Activated T-cell treated with anti-CD3 and anti-CD28 coated beads, Interleukin-2, amount 50 U/mL, for 24 hours (primary cell): Measurements from ENCODE around the gene NFKB1.

Experiments used
- DNase-seq: peaks from one replicate; pipeline ENCODE4 v3.0.0-alpha.2; 2020
- H3K27ac Mint-ChIP-seq: 2 replicates; pipeline ENCODE4 v1.8.0; 2020; ENCODE audit warnings: mild to moderate bottlenecking, mixed read lengths
- H3K27me3 Mint-ChIP-seq: 2 replicates; pipeline ENCODE4 v1.8.0; 2020; ENCODE audit warnings: mixed read lengths
- H3K36me3 Mint-ChIP-seq: 2 replicates; pipeline ENCODE4 v1.8.0; 2020; ENCODE audit warnings: low read depth, mixed read lengths
- H3K4me1 Mint-ChIP-seq: 2 replicates; pipeline ENCODE4 v1.8.0; 2020; ENCODE audit warnings: low read depth, mixed read lengths
- H3K4me3 Mint-ChIP-seq: 2 replicates; pipeline ENCODE4 v1.8.0; 2020; ENCODE audit warnings: mild to moderate bottlenecking, moderate library complexity, mixed read lengths
- H3K9me3 Mint-ChIP-seq: 2 replicates; pipeline ENCODE4 v1.8.0; 2020; ENCODE audit warnings: mixed read lengths

NFKB1 gene

GRCh38 chr4:102511830-102512605 lies 10.9 kb downstream of the NFKB1 start:
- Mint-ChIP-seq H3K27me3 (no peaks in the 10 kb centered on the region), H3K36me3 (peaks cover 89% of the 10 kb centered on the region), H3K9me3 (peaks cover 8% of the 10 kb centered on the region), H3K4me1 (peaks cover 84% of the 10 kb centered on the region), H3K4me3 (no peak overlapping the region), H3K27ac (peak overlapping the region; percentile 37)
- DNase-seq, result no peak

GRCh38 chr4:102514298-102514964 lies 13.3 kb downstream of the NFKB1 start:
- no peak overlapping the region for H3K4me3 Mint-ChIP-seq
- DNase-seq, result no peak
- peak overlapping the region; percentile 81 for H3K27ac Mint-ChIP-seq
- peaks cover 83% of the 10 kb centered on the region for H3K36me3 Mint-ChIP-seq
- H3K4me1 Mint-ChIP-seq, result peaks cover 82% of the 10 kb centered on the region
- H3K9me3 Mint-ChIP-seq, result peaks cover 8% of the 10 kb centered on the region
- H3K27me3 Mint-ChIP-seq, result no peaks in the 10 kb centered on the region

- no peaks in the 10 kb centered on the region for H3K27me3 Mint-ChIP-seq
- peaks cover 68% of the 10 kb centered on the region for H3K36me3 Mint-ChIP-seq
- no peak for DNase-seq
- peak overlapping the region; percentile 13 for H3K4me3 Mint-ChIP-seq
- H3K4me1 Mint-ChIP-seq, result peaks cover 83% of the 10 kb centered on the region
- H3K9me3 Mint-ChIP-seq, result peaks cover 8% of the 10 kb centered on the region
- peak overlapping the region; percentile 67 for H3K27ac Mint-ChIP-seq
Measured at GRCh38 chr4:102517753-102518152, 16.6 kb downstream of the NFKB1 start.

GRCh38 chr4:102518703-102519131 lies 17.6 kb downstream of the NFKB1 start:
- H3K27ac Mint-ChIP-seq, result peak overlapping the region; percentile 78
- peaks cover 8% of the 10 kb centered on the region for H3K9me3 Mint-ChIP-seq
- H3K4me1 Mint-ChIP-seq, result peaks cover 85% of the 10 kb centered on the region
- DNase-seq, result no peak
- peaks cover 68% of the 10 kb centered on the region for H3K36me3 Mint-ChIP-seq
- no peaks in the 10 kb centered on the region for H3K27me3 Mint-ChIP-seq
- peak overlapping the region; percentile 18 for H3K4me3 Mint-ChIP-seq

- H3K36me3 Mint-ChIP-seq, result peaks cover 67% of the 10 kb centered on the region
- peaks cover 86% of the 10 kb centered on the region for H3K4me1 Mint-ChIP-seq
- H3K27me3 Mint-ChIP-seq, result no peaks in the 10 kb centered on the region
- peaks cover 2% of the 10 kb centered on the region for H3K9me3 Mint-ChIP-seq
- H3K4me3 Mint-ChIP-seq, result no peak overlapping the region
- H3K27ac Mint-ChIP-seq, result peak overlapping the region; percentile 63
- no peak for DNase-seq
Measured at GRCh38 chr4:102519925-102520324, 18.8 kb downstream of the NFKB1 start.

GRCh38 chr4:102521570-102521969 lies 20.4 kb downstream of the NFKB1 start:
- DNase-seq, result no peak
- Mint-ChIP-seq H3K27me3 (no peaks in the 10 kb centered on the region), H3K36me3 (peaks cover 69% of the 10 kb centered on the region), H3K4me3 (peak overlapping the region; percentile 5), H3K9me3 (no peaks in the 10 kb centered on the region), H3K27ac (peak overlapping the region; percentile 82), H3K4me1 (peaks cover 89% of the 10 kb centered on the region)

- Mint-ChIP-seq H3K36me3 (peaks cover 67% of the 10 kb centered on the region), H3K27me3 (no peaks in the 10 kb centered on the region), H3K4me3 (peak overlapping the region; percentile 5), H3K9me3 (no peaks in the 10 kb centered on the region), H3K27ac (peak overlapping the region; percentile 82), H3K4me1 (peaks cover 89% of the 10 kb centered on the region)
- no peak for DNase-seq
Measured at GRCh38 chr4:102522031-102522440, 20.9 kb downstream of the NFKB1 start.

GRCh38 chr4:102524691-102525090 lies 23.5 kb downstream of the NFKB1 start:
- no peaks in the 10 kb centered on the region for H3K27me3 Mint-ChIP-seq
- peaks cover 75% of the 10 kb centered on the region for H3K36me3 Mint-ChIP-seq
- DNase-seq, result no peak
- H3K4me3 Mint-ChIP-seq, result peak overlapping the region; percentile 53
- no peaks in the 10 kb centered on the region for H3K9me3 Mint-ChIP-seq
- H3K27ac Mint-ChIP-seq, result peak overlapping the region; percentile 95
- H3K4me1 Mint-ChIP-seq, result peaks cover 93% of the 10 kb centered on the region

- DNase-seq, result no peak
- Mint-ChIP-seq H3K4me3 (peak overlapping the region; percentile 53), H3K27me3 (no peaks in the 10 kb centered on the region), H3K27ac (peak overlapping the region; percentile 95), H3K4me1 (peaks cover 93% of the 10 kb centered on the region), H3K9me3 (no peaks in the 10 kb centered on the region), H3K36me3 (peaks cover 75% of the 10 kb centered on the region)
Measured at GRCh38 chr4:102525097-102525496, 23.9 kb downstream of the NFKB1 start.

- Mint-ChIP-seq H3K36me3 (peaks cover 75% of the 10 kb centered on the region), H3K27ac (peak overlapping the region; percentile 95), H3K4me1 (peaks cover 93% of the 10 kb centered on the region), H3K9me3 (no peaks in the 10 kb centered on the region), H3K27me3 (no peaks in the 10 kb centered on the region), H3K4me3 (peak overlapping the region; percentile 53)
- no peak for DNase-seq
Measured at GRCh38 chr4:102525504-102525903, 24.3 kb downstream of the NFKB1 start.

- Mint-ChIP-seq H3K9me3 (no peaks in the 10 kb centered on the region), H3K27ac (peak overlapping the region; percentile 87), H3K4me3 (peak overlapping the region; percentile 66), H3K4me1 (peaks cover 92% of the 10 kb centered on the region), H3K36me3 (peaks cover 81% of the 10 kb centered on the region), H3K27me3 (no peaks in the 10 kb centered on the region)
- no peak for DNase-seq
Measured at GRCh38 chr4:102526532-102526931, 25.4 kb downstream of the NFKB1 start.

GRCh38 chr4:102527695-102528283 lies 26.6 kb downstream of the NFKB1 start:
- H3K4me3 Mint-ChIP-seq, result peak overlapping the region; percentile 66
- peaks cover 88% of the 10 kb centered on the region for H3K36me3 Mint-ChIP-seq
- no peaks in the 10 kb centered on the region for H3K9me3 Mint-ChIP-seq
- DNase-seq, result no peak
- H3K27me3 Mint-ChIP-seq, result no peaks in the 10 kb centered on the region
- peaks cover 86% of the 10 kb centered on the region for H3K4me1 Mint-ChIP-seq
- peak overlapping the region; percentile 87 for H3K27ac Mint-ChIP-seq

GRCh38 chr4:102529977-102530376 lies 28.8 kb downstream of the NFKB1 start:
- Mint-ChIP-seq H3K4me3 (no peak overlapping the region), H3K9me3 (no peaks in the 10 kb centered on the region), H3K36me3 (peaks cover 91% of the 10 kb centered on the region), H3K4me1 (peaks cover 87% of the 10 kb centered on the region), H3K27me3 (no peaks in the 10 kb centered on the region), H3K27ac (peak overlapping the region; percentile 58)
- no peak for DNase-seq

GRCh38 chr4:102530986-102531385 lies 29.8 kb downstream of the NFKB1 start:
- H3K27me3 Mint-ChIP-seq, result no peaks in the 10 kb centered on the region
- no peak for DNase-seq
- no peaks in the 10 kb centered on the region for H3K9me3 Mint-ChIP-seq
- peaks cover 90% of the 10 kb centered on the region for H3K36me3 Mint-ChIP-seq
- H3K27ac Mint-ChIP-seq, result peak overlapping the region; percentile 58
- H3K4me3 Mint-ChIP-seq, result no peak overlapping the region
- H3K4me1 Mint-ChIP-seq, result peaks cover 88% of the 10 kb centered on the region

GRCh38 chr4:102531462-102531861 lies 30.3 kb downstream of the NFKB1 start:
- DNase-seq, result no peak
- Mint-ChIP-seq H3K9me3 (no peaks in the 10 kb centered on the region), H3K36me3 (peaks cover 90% of the 10 kb centered on the region), H3K27me3 (no peaks in the 10 kb centered on the region), H3K27ac (no peak overlapping the region), H3K4me1 (peaks cover 87% of the 10 kb centered on the region), H3K4me3 (no peak overlapping the region)
